ENCODE results near the gene TRIM7. TPM values are rescaled to one million over a fixed set of nuclear protein-coding genes. Genes with fewer than 3 reads are reported as not detected.
A peak's percentile ranks its signal among the peaks of the same experiment; 100 is the strongest.

TRIM7 gene
- total RNA-seq, 1 donor from 2014 or later: 20.8 TPM

DNA sequence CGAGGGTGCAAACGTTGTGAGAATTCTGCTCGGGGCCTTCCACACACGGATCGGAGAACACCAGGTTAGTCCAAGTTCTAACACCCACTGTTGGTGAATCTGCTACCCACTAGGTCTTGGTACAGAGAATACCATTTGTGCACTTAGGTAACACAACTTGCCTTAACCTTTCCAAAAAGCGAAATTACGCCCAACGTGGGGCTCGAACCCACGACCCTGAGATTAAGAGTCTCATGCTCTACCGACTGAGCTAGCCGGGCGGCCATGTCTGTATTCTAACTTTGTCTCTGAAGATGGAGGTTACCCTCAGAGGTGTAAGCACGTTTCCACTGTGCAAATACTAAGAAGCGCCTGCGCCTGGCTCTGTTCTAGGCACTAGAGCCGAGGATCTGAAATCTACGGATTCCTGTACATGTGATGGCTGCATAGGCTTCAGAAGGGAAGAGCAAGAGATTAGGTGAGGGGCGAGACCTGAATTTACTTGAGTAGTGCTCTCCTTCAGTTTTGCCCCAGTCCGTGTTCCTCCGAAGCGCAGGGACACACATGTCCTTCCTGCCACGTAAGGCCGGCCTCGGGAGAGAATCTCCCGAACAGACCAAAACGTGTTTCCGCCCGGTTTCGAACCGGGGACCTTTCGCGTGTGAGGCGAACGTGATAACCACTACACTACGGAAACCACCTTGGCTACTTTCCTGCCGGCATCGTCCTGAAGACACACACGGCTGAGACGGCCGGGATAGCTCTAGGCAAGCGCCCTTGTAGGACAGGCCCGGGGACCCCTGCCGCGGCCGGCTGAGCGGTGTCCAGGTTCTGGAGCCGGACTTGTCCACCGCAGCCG is 17.0 kb upstream of the TRIM7 start:
- Histone ChIP-seq H3K36me3 (ENCODE audit: control insufficient read depth, insufficient read depth, low read length) (peaks cover 1% of the 10 kb centered on the region), H3K27me3 (ENCODE audit: control insufficient read depth, insufficient read depth, low read length) (no peaks in the 10 kb centered on the region), H3K4me3 (ENCODE audit: low read depth, low read length) (peak overlapping the region; percentile 69)
- no peak for FAIRE-seq
- TF ChIP-seq, protein P1, sequence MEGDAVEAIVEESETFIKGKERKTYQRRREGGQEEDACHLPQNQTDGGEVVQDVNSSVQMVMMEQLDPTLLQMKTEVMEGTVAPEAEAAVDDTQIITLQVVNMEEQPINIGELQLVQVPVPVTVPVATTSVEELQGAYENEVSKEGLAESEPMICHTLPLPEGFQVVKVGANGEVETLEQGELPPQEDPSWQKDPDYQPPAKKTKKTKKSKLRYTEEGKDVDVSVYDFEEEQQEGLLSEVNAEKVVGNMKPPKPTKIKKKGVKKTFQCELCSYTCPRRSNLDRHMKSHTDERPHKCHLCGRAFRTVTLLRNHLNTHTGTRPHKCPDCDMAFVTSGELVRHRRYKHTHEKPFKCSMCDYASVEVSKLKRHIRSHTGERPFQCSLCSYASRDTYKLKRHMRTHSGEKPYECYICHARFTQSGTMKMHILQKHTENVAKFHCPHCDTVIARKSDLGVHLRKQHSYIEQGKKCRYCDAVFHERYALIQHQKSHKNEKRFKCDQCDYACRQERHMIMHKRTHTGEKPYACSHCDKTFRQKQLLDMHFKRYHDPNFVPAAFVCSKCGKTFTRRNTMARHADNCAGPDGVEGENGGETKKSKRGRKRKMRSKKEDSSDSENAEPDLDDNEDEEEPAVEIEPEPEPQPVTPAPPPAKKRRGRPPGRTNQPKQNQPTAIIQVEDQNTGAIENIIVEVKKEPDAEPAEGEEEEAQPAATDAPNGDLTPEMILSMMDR (IDR thresholded peaks at IDR 0.05; ENCODE audit: insufficient read depth, low read length, severe bottlenecking): no peak
- peak; percentile 90 for DNase-seq (ENCODE audit: low read depth)

DNA sequence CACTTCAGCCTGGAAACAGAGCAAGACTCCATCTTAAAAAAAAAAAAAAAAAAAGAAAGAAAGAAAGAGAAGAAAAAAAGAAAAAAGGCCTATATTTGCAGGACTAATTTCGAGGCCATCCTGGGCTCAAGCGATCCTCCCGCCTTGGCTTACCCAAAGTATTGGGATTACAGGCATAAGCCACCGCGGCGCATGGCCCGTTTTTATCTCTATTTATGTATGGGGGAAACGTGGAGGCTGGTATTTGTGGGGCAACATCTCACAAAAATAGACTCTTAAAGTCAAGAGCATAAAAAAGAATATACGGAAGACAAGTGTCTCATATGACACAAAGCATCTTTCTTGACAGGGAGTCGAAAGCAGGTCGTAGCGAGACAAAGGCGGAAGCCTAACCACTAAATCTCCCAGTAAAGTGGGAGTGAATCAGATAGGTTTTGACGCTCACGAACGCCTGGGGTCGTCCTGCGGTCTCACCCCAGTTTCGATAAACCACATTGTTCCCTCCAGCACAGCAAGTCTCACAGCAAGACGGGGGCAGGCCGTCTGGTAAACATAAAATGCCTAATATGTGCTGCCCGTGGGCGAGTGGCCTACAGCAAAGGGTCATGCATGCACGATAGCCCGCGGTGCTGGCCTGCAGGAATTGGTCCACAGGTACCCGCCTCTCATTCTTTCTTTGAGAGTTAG is 16.3 kb upstream of the TRIM7 start:
- FAIRE-seq (no peak), DNase-seq (ENCODE audit: low read depth) (no peak)
- TF ChIP-seq, protein P1 (IDR thresholded peaks at IDR 0.05; ENCODE audit: insufficient read depth, low read length, severe bottlenecking): no peak
- peaks cover 1% of the 10 kb centered on the region for H3K36me3 ChIP-seq (ENCODE audit: control insufficient read depth, insufficient read depth, low read length)
- H3K27me3 ChIP-seq (ENCODE audit: control insufficient read depth, insufficient read depth, low read length): no peaks in the 10 kb centered on the region
- H3K4me3 ChIP-seq (ENCODE audit: low read depth, low read length): no peak overlapping the region

DNA sequence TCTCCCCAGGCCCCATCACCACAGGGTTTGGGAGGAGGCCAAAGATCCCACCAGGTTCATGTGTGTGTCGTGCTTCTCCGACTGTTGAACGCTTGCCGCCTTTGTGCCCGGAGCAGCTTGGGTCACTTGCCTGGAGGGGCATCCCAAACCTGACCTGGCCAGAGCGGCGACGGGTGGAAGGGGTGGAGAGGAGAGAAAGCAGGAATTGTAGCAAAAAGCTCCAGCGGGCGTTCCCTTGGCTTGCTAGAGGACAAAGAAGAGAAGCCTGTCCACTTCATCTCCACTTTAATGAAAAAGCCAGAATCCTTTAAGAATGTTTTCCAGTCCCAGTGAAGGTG is 15.2 kb upstream of the TRIM7 start:
- FAIRE-seq: no peak
- Histone ChIP-seq H3K27me3 (ENCODE audit: control insufficient read depth, insufficient read depth, low read length) (no peaks in the 10 kb centered on the region), H3K4me3 (ENCODE audit: low read depth, low read length) (no peak overlapping the region), H3K36me3 (ENCODE audit: control insufficient read depth, insufficient read depth, low read length) (peaks cover 1% of the 10 kb centered on the region)
- TF ChIP-seq, protein P1 (IDR thresholded peaks at IDR 0.05; ENCODE audit: insufficient read depth, low read length, severe bottlenecking): no peak
- no peak for DNase-seq (ENCODE audit: low read depth)

DNA sequence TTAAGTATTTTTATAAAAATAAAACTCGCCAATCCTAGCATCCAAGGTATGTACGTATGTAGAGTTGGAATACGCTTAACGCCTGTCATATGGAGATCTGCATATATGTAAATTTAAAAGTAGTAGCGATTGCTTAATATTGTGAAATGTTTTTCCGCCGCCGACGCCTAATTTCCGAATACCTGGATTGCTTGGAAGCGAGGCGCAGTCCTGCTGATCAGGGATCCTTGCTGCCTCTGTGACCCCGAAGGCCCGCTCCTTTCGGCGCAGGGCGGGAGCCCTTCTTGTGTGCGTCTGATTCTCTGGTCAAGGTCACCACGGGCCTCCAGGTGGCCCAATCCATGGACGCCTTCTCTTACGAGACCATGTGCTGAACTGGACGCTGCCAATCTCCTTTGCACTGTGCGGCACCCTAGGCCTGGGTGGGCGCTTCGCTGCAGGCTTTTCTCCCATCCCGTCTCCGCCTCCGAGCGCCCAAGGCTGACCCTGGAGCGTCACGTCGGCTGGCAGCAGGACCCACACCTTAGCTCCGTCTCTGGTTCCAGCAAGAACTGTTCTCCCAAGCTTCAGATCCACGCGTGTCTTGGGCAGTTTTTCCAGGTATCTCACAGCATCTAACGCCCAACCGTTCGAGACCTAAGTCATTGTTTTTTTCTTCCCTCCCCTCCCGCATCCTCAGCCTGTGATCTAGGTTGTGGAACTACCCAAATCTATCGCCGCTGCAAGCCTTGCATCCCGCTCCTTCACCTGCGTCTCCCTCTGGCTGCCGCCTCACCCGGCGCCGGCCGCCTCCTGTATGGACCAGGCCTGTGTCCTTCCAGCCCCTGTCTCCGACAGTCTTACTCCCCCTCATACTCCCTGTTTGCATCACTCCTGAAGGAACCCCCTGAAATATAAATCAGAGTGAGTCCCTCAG is 14.5 kb upstream of the TRIM7 start:
- Histone ChIP-seq H3K27me3 (ENCODE audit: control insufficient read depth, insufficient read depth, low read length) (no peaks in the 10 kb centered on the region), H3K4me3 (ENCODE audit: low read depth, low read length) (no peak overlapping the region), H3K36me3 (ENCODE audit: control insufficient read depth, insufficient read depth, low read length) (peaks cover under 1% of the 10 kb centered on the region)
- DNase-seq (ENCODE audit: low read depth) (no peak), FAIRE-seq (no peak)
- TF ChIP-seq, protein P1 (IDR thresholded peaks at IDR 0.05; ENCODE audit: insufficient read depth, low read length, severe bottlenecking): no peak

DNA sequence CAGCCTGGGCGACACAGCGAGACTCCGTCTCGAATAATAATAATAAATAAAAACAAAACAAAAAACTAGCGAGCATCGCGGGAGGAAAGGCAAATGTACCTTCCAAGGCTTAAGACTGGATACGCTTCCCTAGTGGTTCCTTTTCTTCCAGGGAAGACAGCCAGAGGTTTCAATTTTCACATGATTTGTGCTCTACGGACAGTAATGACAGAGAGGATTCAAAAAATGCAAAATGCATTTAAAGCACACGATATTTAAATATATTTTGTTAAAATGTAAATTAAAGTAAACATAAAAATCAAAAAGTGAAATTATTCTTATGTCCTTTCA is 13.8 kb upstream of the TRIM7 start:
- TF ChIP-seq, protein P1 (IDR thresholded peaks at IDR 0.05; ENCODE audit: insufficient read depth, low read length, severe bottlenecking): no peak
- H3K27me3 ChIP-seq (ENCODE audit: control insufficient read depth, insufficient read depth, low read length): no peaks in the 10 kb centered on the region
- no peaks in the 10 kb centered on the region for H3K36me3 ChIP-seq (ENCODE audit: control insufficient read depth, insufficient read depth, low read length)
- DNase-seq (ENCODE audit: low read depth) (no peak), FAIRE-seq (no peak)
- H3K4me3 ChIP-seq (ENCODE audit: low read depth, low read length): no peak overlapping the region

Measured in bronchial epithelial cell (primary cell).